ENCODE data around the gene AGAP1. TPM values are rescaled to one million over a fixed set of nuclear protein-coding genes. Genes with fewer than 3 reads are reported as not detected.

The AGAP1 gene
- total and polyA plus RNA-seq, 4 donors: 2.0 to 8.5 (median 5.4) TPM

- no peaks in the 10 kb centered on the region for H3K9me3 ChIP-seq (ENCODE audit: control insufficient read depth in 4 of 4, low read length in 3 of 4)
- no peak overlapping the region for H3K4me3 ChIP-seq (ENCODE audit: low read depth in 1 of 3, low read length in 3 of 3)
- no peak for DNase-seq (ENCODE audit: low spot score)
- H3K27ac ChIP-seq (ENCODE audit: low read depth in 1 of 2, low read length in 2 of 2): no peak overlapping the region
- no peaks in the 10 kb centered on the region for H3K36me3 ChIP-seq (ENCODE audit: control insufficient read depth in 4 of 4, insufficient read depth in 3 of 4, low read depth in 1 of 4, low read length in 3 of 4)
- TF ChIP-seq REST (IDR thresholded peaks at IDR 0.05) (no peak), SP1 (IDR thresholded peaks at IDR 0.05) (no peak), CTCF (IDR thresholded peaks at IDR 0.05; ENCODE audit: low read depth, low read length, missing input control) (no peak), HNF4A (conservative IDR thresholded peaks at IDR 0.05) (no peak), TAF1 (conservative IDR thresholded peaks at IDR 0.05) (no peak), JUND (IDR thresholded peaks at IDR 0.05) (no peak), NR2F2 (IDR thresholded peaks at IDR 0.05) (no peak), YY1 (IDR thresholded peaks at IDR 0.05) (no peak), ATF3 (IDR thresholded peaks at IDR 0.05) (no peak), HNF4G (IDR thresholded peaks at IDR 0.05) (no peak), RXRA (IDR thresholded peaks at IDR 0.05) (no peak), FOXA1 (IDR thresholded peaks at IDR 0.05) (no peak), MAX (IDR thresholded peaks at IDR 0.05) (no peak), EGR1 (IDR thresholded peaks at IDR 0.05; ENCODE audit: low read depth in 2 of 2) (no peak), ZBTB33 (IDR thresholded peaks at IDR 0.05) (no peak), GABPA (IDR thresholded peaks at IDR 0.05 in 1 of 2, conservative IDR thresholded peaks at IDR 0.05 in 1 of 2) (no peak), FOXA2 (IDR thresholded peaks at IDR 0.05) (no peak)
- WGBS: 91% methylated on average over 6 of the region's 6 CpGs
- H3K4me1 ChIP-seq (ENCODE audit: control insufficient read depth in 4 of 4, insufficient read depth in 4 of 4, low read length in 3 of 4): no peaks in the 10 kb centered on the region
- no peak overlapping the region for H3K9ac ChIP-seq (ENCODE audit: low read depth in 1 of 2, low read length in 2 of 2)
- H3K27me3 ChIP-seq (ENCODE audit: control insufficient read depth in 4 of 4, insufficient read depth in 4 of 4, low read length in 3 of 4): no peaks in the 10 kb centered on the region
Observed at GRCh38 chr2:236093134-236093533, 599.3 kb downstream of the AGAP1 start.

GRCh38 chr2:236095504-236095903 lies 601.7 kb downstream of the AGAP1 start:
- Histone ChIP-seq H3K4me1 (ENCODE audit: control insufficient read depth in 4 of 4, insufficient read depth in 4 of 4, low read length in 3 of 4) (no peaks in the 10 kb centered on the region), H3K27ac (ENCODE audit: low read depth in 1 of 2, low read length in 2 of 2) (no peak overlapping the region), H3K9ac (ENCODE audit: low read depth in 1 of 2, low read length in 2 of 2) (no peak overlapping the region), H3K4me3 (ENCODE audit: low read depth in 1 of 3, low read length in 3 of 3) (no peak overlapping the region), H3K9me3 (ENCODE audit: control insufficient read depth in 4 of 4, low read length in 3 of 4) (no peaks in the 10 kb centered on the region), H3K36me3 (ENCODE audit: control insufficient read depth in 4 of 4, insufficient read depth in 3 of 4, low read depth in 1 of 4, low read length in 3 of 4) (no peaks in the 10 kb centered on the region), H3K27me3 (ENCODE audit: control insufficient read depth in 4 of 4, insufficient read depth in 4 of 4, low read length in 3 of 4) (no peaks in the 10 kb centered on the region)
- no peak for DNase-seq (ENCODE audit: low spot score)
- over 99% methylated on average over 2 of the region's 2 CpGs for WGBS
- no peak for TF ChIP-seq YY1 (IDR thresholded peaks at IDR 0.05)
- no peak for TF ChIP-seq RXRA (IDR thresholded peaks at IDR 0.05)
- TF ChIP-seq SP1 (IDR thresholded peaks at IDR 0.05): no peak
- no peak for TF ChIP-seq TAF1 (conservative IDR thresholded peaks at IDR 0.05)
- no peak for TF ChIP-seq CTCF (IDR thresholded peaks at IDR 0.05; ENCODE audit: low read depth, low read length, missing input control)
- TF ChIP-seq ATF3 (IDR thresholded peaks at IDR 0.05): no peak
- TF ChIP-seq FOXA2 (IDR thresholded peaks at IDR 0.05): no peak
- no peak for TF ChIP-seq MAX (IDR thresholded peaks at IDR 0.05)
- TF ChIP-seq HNF4G (IDR thresholded peaks at IDR 0.05): no peak
- no peak for TF ChIP-seq JUND (IDR thresholded peaks at IDR 0.05)
- TF ChIP-seq NR2F2 (IDR thresholded peaks at IDR 0.05): no peak
- no peak for TF ChIP-seq REST (IDR thresholded peaks at IDR 0.05)

All from liver (tissue), 9 donors.